ENCODE measurements around the gene ACOD1.

Gene ACOD1

DNA sequence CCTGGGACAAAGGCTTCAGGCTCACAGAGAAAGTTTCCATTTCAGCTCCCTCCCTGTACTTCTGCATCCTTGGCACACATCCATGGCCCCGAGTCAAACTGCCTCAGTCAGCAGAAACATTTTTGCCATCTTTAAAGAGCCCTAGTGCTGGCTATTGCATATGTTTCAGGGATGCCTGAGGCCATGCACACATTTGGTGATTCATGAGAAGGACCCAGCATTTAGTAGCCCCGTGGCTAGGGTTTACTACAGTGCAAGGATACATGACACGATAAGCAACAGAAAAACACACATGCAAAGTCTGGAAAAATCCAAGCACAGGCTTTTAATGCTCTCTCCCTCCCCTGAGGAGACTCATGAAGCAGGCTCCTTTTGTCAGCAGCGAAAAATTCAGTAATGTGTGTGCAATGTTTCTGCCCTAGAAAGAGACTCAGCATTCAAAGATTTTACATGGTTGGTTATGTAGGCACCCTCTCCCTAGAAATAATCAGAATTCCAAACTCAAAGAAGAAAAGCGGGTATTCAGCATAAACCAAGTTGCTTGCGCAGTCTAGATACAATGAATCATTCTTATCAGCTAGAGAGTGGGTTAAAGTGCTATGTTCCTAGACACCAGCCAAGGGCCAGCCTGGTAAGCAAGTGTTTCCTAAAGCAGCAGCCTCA, 17.6 kb downstream of the ACOD1 start:
- Histone ChIP-seq H3K4me3 (ENCODE audit: low read depth in 1 of 2, low read length in 1 of 2) (no peak overlapping the region), H3K27me3 (peaks cover 5% of the 10 kb centered on the region), H3K27ac (no peak overlapping the region), H3K9me3 (no peaks in the 10 kb centered on the region), H3K4me1 (ENCODE audit: control insufficient read depth in 1 of 2, insufficient read depth in 1 of 2, low read depth in 1 of 2, low read length in 1 of 2) (no peaks in the 10 kb centered on the region), H3K36me3 (no peaks in the 10 kb centered on the region)
- TF ChIP-seq, protein P1, sequence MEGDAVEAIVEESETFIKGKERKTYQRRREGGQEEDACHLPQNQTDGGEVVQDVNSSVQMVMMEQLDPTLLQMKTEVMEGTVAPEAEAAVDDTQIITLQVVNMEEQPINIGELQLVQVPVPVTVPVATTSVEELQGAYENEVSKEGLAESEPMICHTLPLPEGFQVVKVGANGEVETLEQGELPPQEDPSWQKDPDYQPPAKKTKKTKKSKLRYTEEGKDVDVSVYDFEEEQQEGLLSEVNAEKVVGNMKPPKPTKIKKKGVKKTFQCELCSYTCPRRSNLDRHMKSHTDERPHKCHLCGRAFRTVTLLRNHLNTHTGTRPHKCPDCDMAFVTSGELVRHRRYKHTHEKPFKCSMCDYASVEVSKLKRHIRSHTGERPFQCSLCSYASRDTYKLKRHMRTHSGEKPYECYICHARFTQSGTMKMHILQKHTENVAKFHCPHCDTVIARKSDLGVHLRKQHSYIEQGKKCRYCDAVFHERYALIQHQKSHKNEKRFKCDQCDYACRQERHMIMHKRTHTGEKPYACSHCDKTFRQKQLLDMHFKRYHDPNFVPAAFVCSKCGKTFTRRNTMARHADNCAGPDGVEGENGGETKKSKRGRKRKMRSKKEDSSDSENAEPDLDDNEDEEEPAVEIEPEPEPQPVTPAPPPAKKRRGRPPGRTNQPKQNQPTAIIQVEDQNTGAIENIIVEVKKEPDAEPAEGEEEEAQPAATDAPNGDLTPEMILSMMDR (IDR thresholded peaks at IDR 0.05): no peak

DNA sequence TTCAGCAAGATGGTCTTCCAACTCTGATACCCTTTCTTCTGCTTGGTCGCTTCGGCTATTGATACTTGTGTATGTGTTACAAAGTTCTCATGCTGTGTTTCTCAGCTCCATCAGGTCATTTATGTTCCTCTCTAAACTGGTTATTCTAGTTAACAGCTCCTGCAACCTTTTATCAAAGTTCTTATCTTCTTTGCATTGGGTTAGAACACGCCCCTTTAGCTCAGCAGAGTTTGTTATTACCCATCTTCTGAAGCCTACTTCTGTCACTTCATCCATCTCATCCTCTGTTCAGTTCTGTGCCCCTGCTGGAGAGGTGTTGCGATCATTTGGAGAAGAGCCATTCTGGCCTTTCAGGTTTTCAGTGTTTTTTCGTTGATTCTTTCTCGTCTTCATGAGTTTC, 18.7 kb downstream of the ACOD1 start:
- no peaks in the 10 kb centered on the region for H3K9me3 ChIP-seq
- no peak overlapping the region for H3K4me3 ChIP-seq (ENCODE audit: low read depth in 1 of 2, low read length in 1 of 2)
- H3K4me1 ChIP-seq (ENCODE audit: control insufficient read depth in 1 of 2, insufficient read depth in 1 of 2, low read depth in 1 of 2, low read length in 1 of 2): no peaks in the 10 kb centered on the region
- no peaks in the 10 kb centered on the region for H3K36me3 ChIP-seq
- TF ChIP-seq, protein P1 (IDR thresholded peaks at IDR 0.05): no peak
- H3K27me3 ChIP-seq: peaks cover 17% of the 10 kb centered on the region
- H3K27ac ChIP-seq: no peak overlapping the region

DNA sequence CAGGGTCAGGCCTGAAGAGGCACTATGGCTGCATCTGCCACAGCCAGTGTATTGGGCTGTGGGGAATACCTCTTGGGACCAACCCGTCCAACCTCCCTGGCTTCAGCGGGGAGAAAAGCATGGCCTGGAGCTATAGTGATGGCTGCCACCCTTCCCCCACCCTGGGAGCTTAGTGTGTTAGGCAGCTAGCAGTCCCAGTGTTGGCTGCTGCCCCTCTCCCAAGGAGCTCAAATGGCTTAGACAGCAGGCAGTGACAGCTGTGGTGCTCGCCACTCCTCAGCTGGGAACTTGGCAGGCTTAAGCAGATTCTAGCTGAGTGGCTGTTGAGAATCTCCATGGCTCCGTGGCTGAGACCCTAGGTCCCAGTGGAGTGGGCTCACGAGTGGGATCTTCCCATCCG, 19.7 kb downstream of the ACOD1 start:
- TF ChIP-seq, protein P1 (IDR thresholded peaks at IDR 0.05): no peak
- Histone ChIP-seq H3K9me3 (no peaks in the 10 kb centered on the region), H3K27me3 (peaks cover 27% of the 10 kb centered on the region), H3K4me3 (ENCODE audit: low read depth in 1 of 2, low read length in 1 of 2) (no peak overlapping the region), H3K36me3 (no peaks in the 10 kb centered on the region), H3K4me1 (ENCODE audit: control insufficient read depth in 1 of 2, insufficient read depth in 1 of 2, low read depth in 1 of 2, low read length in 1 of 2) (no peaks in the 10 kb centered on the region), H3K27ac (no peak overlapping the region)

DNA sequence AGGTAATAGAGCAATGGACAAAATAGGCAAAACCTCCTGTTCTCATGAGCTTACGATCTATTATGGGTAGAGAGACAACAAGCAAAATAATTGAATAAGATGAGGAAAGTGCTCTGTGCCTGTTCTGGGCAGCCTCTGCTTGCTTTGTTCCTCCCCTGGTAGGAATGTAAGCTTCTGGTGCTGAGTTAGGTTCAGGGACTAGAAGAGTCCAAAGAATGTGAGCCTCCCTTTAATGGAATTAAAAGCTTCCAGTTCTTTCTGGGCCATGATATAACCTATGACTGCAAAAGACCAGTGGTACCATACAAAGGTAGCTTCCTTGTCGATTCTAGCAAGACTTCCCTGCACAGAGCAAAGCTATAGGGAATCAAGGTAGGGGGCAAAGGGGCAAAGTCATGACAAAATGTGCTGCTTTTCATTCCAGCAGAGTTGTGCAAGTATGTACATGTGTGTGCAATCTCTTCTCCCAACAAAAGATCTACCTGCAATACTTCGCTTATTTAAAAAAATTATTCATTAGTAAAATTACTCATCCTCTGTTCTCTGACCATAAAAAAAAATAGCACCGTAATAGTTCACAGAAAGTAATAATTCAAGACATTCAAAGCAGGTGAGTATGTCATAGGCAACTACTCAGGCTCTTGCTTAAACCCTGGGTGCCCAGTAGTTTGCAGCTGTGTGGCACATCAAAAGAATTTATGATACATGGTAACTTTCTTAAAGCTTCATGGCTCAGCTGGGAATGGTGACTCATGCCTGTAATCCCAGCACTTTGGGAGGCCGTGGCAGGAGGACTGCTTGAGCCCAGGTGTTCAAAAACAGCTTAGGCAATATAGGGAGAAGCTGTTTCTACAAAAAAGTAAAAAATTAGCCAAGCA, 21.4 kb downstream of the ACOD1 start:
- Histone ChIP-seq H3K4me1 (ENCODE audit: control insufficient read depth in 1 of 2, insufficient read depth in 1 of 2, low read depth in 1 of 2, low read length in 1 of 2) (no peaks in the 10 kb centered on the region), H3K4me3 (ENCODE audit: low read depth in 1 of 2, low read length in 1 of 2) (no peak overlapping the region), H3K27ac (no peak overlapping the region), H3K27me3 (peaks cover 44% of the 10 kb centered on the region), H3K9me3 (no peaks in the 10 kb centered on the region), H3K36me3 (no peaks in the 10 kb centered on the region)
- TF ChIP-seq, protein P1 (IDR thresholded peaks at IDR 0.05): no peak

DNA sequence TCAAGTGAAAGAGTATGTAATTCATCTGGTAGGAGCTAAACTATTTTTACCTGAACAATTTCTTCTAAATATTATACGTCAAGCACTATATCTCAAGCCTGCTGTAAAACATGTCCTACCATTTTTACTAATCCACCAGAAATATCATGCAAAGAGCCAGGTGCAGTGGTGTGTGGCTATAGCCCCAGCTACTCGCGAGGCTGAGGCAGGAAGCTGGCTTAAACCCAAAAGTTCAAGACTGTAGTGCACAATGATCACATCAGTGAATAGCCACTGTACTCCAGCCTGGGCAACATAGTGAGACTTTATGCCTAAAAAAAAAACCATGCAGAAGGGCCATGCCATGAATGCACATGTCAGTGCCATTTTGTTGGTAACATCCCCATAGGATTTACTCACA, 22.9 kb downstream of the ACOD1 start:
- H3K9me3 ChIP-seq: no peaks in the 10 kb centered on the region
- no peak overlapping the region for H3K4me3 ChIP-seq (ENCODE audit: low read depth in 1 of 2, low read length in 1 of 2)
- H3K27ac ChIP-seq: no peak overlapping the region
- H3K27me3 ChIP-seq: peaks cover 54% of the 10 kb centered on the region
- no peaks in the 10 kb centered on the region for H3K4me1 ChIP-seq (ENCODE audit: control insufficient read depth in 1 of 2, insufficient read depth in 1 of 2, low read depth in 1 of 2, low read length in 1 of 2)
- TF ChIP-seq, protein P1 (IDR thresholded peaks at IDR 0.05): no peak
- no peaks in the 10 kb centered on the region for H3K36me3 ChIP-seq

All from neutrophil (primary cell).